ENCODE data around the gene RTCA.

Gene RTCA

GRCh38 chr1:100219883-100220282, 46.1 kb upstream of the RTCA start:
- H3K36me3 ChIP-seq (ENCODE audit: insufficient read depth, low read length): peaks cover 14% of the 10 kb centered on the region
- H3K79me2 ChIP-seq (ENCODE audit: insufficient read depth, low read length): no peaks in the 10 kb centered on the region
- no peak overlapping the region for H3K27ac ChIP-seq (ENCODE audit: low read length)
- no peak overlapping the region for H3K4me2 ChIP-seq (ENCODE audit: insufficient read depth, low read length)
- no peaks in the 10 kb centered on the region for H3K9me3 ChIP-seq (ENCODE audit: insufficient read depth, low read length, severe bottlenecking)
- TF ChIP-seq CTCF (IDR thresholded peaks at IDR 0.05; ENCODE audit: borderline replicate concordance, extremely low read depth, low read length, poor library complexity, severe bottlenecking): no peak
- TF ChIP-seq EZH2 (IDR thresholded peaks at IDR 0.05; ENCODE audit: borderline replicate concordance, low read depth, low read length, severe bottlenecking): no peak
- H3K4me1 ChIP-seq (ENCODE audit: insufficient read depth, low read length): peaks cover 3% of the 10 kb centered on the region; the same call in 1 of the 2 replicates
- no peak overlapping the region for H3K9ac ChIP-seq (ENCODE audit: low read depth, low read length)
- ATAC-seq (ENCODE audit: insufficient read depth, low read depth) (no peak), DNase-seq (no peak)
- H4K20me1 ChIP-seq (ENCODE audit: insufficient read depth, low read length): no peaks in the 10 kb centered on the region
- no peak overlapping the region for H3K4me3 ChIP-seq (ENCODE audit: low read depth in 1 of 2, low read length in 2 of 2)
- H2AFZ ChIP-seq (ENCODE audit: low read depth, low read length): no peak overlapping the region
- no peaks in the 10 kb centered on the region for H3K27me3 ChIP-seq (ENCODE audit: insufficient read depth, low read length, poor library complexity)

GRCh38 chr1:100222428-100222827, 43.6 kb upstream of the RTCA start:
- Histone ChIP-seq H3K27me3 (ENCODE audit: insufficient read depth, low read length, poor library complexity) (no peaks in the 10 kb centered on the region), H3K79me2 (ENCODE audit: insufficient read depth, low read length) (no peaks in the 10 kb centered on the region), H3K9me3 (ENCODE audit: insufficient read depth, low read length, severe bottlenecking) (no peaks in the 10 kb centered on the region), H3K36me3 (ENCODE audit: insufficient read depth, low read length) (peaks cover 8% of the 10 kb centered on the region), H2AFZ (ENCODE audit: low read depth, low read length) (no peak overlapping the region), H3K4me2 (ENCODE audit: insufficient read depth, low read length) (no peak overlapping the region), H4K20me1 (ENCODE audit: insufficient read depth, low read length) (no peaks in the 10 kb centered on the region), H3K4me1 (ENCODE audit: insufficient read depth, low read length) (peaks cover 3% of the 10 kb centered on the region; the same call in 1 of the 2 replicates), H3K4me3 (ENCODE audit: low read depth in 1 of 2, low read length in 2 of 2) (no peak overlapping the region), H3K9ac (ENCODE audit: low read depth, low read length) (no peak overlapping the region), H3K27ac (ENCODE audit: low read length) (no peak overlapping the region)
- DNase-seq (no peak), ATAC-seq (ENCODE audit: insufficient read depth, low read depth) (no peak)
- TF ChIP-seq EZH2 (IDR thresholded peaks at IDR 0.05; ENCODE audit: borderline replicate concordance, low read depth, low read length, severe bottlenecking) (no peak), CTCF (IDR thresholded peaks at IDR 0.05; ENCODE audit: borderline replicate concordance, extremely low read depth, low read length, poor library complexity, severe bottlenecking) (no peak)

- Histone ChIP-seq H3K4me3 (ENCODE audit: low read depth in 1 of 2, low read length in 2 of 2) (no peak overlapping the region), H3K4me2 (ENCODE audit: insufficient read depth, low read length) (no peak overlapping the region), H3K27ac (ENCODE audit: low read length) (no peak overlapping the region), H3K9ac (ENCODE audit: low read depth, low read length) (no peak overlapping the region), H3K79me2 (ENCODE audit: insufficient read depth, low read length) (no peaks in the 10 kb centered on the region), H3K27me3 (ENCODE audit: insufficient read depth, low read length, poor library complexity) (no peaks in the 10 kb centered on the region), H2AFZ (ENCODE audit: low read depth, low read length) (no peak overlapping the region), H3K4me1 (ENCODE audit: insufficient read depth, low read length) (no peaks in the 10 kb centered on the region), H4K20me1 (ENCODE audit: insufficient read depth, low read length) (no peaks in the 10 kb centered on the region), H3K36me3 (ENCODE audit: insufficient read depth, low read length) (peaks cover 35% of the 10 kb centered on the region), H3K9me3 (ENCODE audit: insufficient read depth, low read length, severe bottlenecking) (no peaks in the 10 kb centered on the region)
- DNase-seq: no peak
- no peak for ATAC-seq (ENCODE audit: insufficient read depth, low read depth)
- TF ChIP-seq EZH2 (IDR thresholded peaks at IDR 0.05; ENCODE audit: borderline replicate concordance, low read depth, low read length, severe bottlenecking) (no peak), CTCF (IDR thresholded peaks at IDR 0.05; ENCODE audit: borderline replicate concordance, extremely low read depth, low read length, poor library complexity, severe bottlenecking) (no peak)
Measured at GRCh38 chr1:100229681-100230443, 36.2 kb upstream of the RTCA start.
